IMR-90 (cell line): ENCODE measurements around the gene NAA50. TPM values are rescaled to one million over a fixed set of nuclear protein-coding genes. Genes with fewer than 3 reads are reported as not detected.

Experiments used
- ATAC-seq: fragments of 200-7000 bp; cut with Tn5 transposase; 2 replicates; pipeline ENCODE4 v1.9.1; 2020; ENCODE audit warnings: low read depth, mild to moderate bottlenecking, moderate library complexity
- BruUV-seq: library from RNA; stranded (reverse); fragments of 400-500 nt; replicated peaks from 2 replicates; lab custom pipeline; 2021; lab: Mats Ljungman, UMichigan
- CTCF ChIA-PET: fragments of 300-600 bp; formaldehyde crosslinking; extraction: SDS; loops from one replicate; lab custom pipeline; 2021; ENCODE audit warnings: antibody characterized with exemption; lab: Yijun Ruan, JAX
- POLR2A ChIA-PET: fragments of 300-600 bp; sonication (Branson Sonifier 250); formaldehyde crosslinking; loops from one replicate; lab custom pipeline; 2022; ENCODE audit warnings: antibody characterized with exemption; ENCODE audit not compliant: unreplicated experiment; lab: Charles Lee
- DNase-seq: peaks from one replicate; pipeline ENCODE4 v3.0.0; 2013
- H2AFZ ChIP-seq: replicated peaks from 2 replicates; pipeline ENCODE3; 2013; ENCODE audit warnings: low read length, mild to moderate bottlenecking; ENCODE audit not compliant: poor library complexity
- H2AK5ac ChIP-seq: 2 replicates; pipeline ENCODE4 v1.6.1; 2013; ENCODE audit warnings: low read depth, low read length, inconsistent platforms
- H2AK9ac ChIP-seq: replicated peaks from 2 replicates; pipeline ENCODE3; 2013; ENCODE audit warnings: mild to moderate bottlenecking, low read depth, low read length, moderate library complexity; ENCODE audit not compliant: poor library complexity
- H2BK120ac ChIP-seq: 2 replicates; pipeline ENCODE4 v1.6.1; 2013; ENCODE audit warnings: low read depth, low read length, inconsistent platforms
- H2BK15ac ChIP-seq: 3 replicates; pipeline ENCODE4 v1.6.1; 2013; ENCODE audit warnings: low read depth, low read length, inconsistent platforms
- H2BK20ac ChIP-seq: 2 replicates; pipeline ENCODE4 v1.6.1; 2013; ENCODE audit warnings: low read depth, mild to moderate bottlenecking, inconsistent platforms, low read length, moderate library complexity
- H2BK5ac ChIP-seq: 2 replicates; pipeline ENCODE4 v1.6.1; 2013; ENCODE audit warnings: mild to moderate bottlenecking, low read depth, low read length, inconsistent platforms; ENCODE audit not compliant: poor library complexity, severe bottlenecking
- H3K14ac ChIP-seq: replicated peaks from 2 replicates; pipeline ENCODE4 v1.6.1; 2013; ENCODE audit warnings: low read depth, low read length, inconsistent platforms
- H3K18ac ChIP-seq: 2 replicates; pipeline ENCODE4 v1.6.1; 2013; ENCODE audit warnings: low read depth, low read length, control low read depth
- H3K23ac ChIP-seq: 2 replicates; pipeline ENCODE4 v1.6.1; 2013; ENCODE audit warnings: low read depth, low read length, inconsistent platforms
- H3K27ac ChIP-seq: 2 replicates; pipeline ENCODE4 v1.5.1; 2013; ENCODE audit warnings: mild to moderate bottlenecking, control low read depth, low read length; ENCODE audit not compliant: insufficient read depth
- H3K27me3 ChIP-seq: 2 replicates; pipeline ENCODE4 v1.6.1; 2013; ENCODE audit warnings: low read length; ENCODE audit not compliant: control insufficient read depth, insufficient read depth
- H3K36me3 ChIP-seq: 2 replicates; pipeline ENCODE4 v1.6.1; 2013; ENCODE audit warnings: low read length, mixed read lengths; ENCODE audit not compliant: control insufficient read depth, insufficient read depth
- H3K4ac ChIP-seq: 2 replicates; pipeline ENCODE4 v1.6.1; 2013; ENCODE audit warnings: low read depth, low read length, inconsistent platforms
- H3K4me1 ChIP-seq: 2 replicates; pipeline ENCODE4 v1.6.1; 2013; ENCODE audit warnings: low read length, mixed read lengths; ENCODE audit not compliant: control insufficient read depth, insufficient read depth
- H3K4me2 ChIP-seq: 2 replicates; pipeline ENCODE4 v1.6.1; 2013; ENCODE audit warnings: low read depth, mild to moderate bottlenecking, control low read depth, low read length, moderate library complexity
- H3K4me3 ChIP-seq: 2 replicates; pipeline ENCODE4 v1.5.1; 2013; ENCODE audit warnings: low read depth, mild to moderate bottlenecking, control low read depth, low read length, moderate library complexity; ENCODE audit not compliant: insufficient read depth
- H3K56ac ChIP-seq: 2 replicates; pipeline ENCODE4 v1.6.1; 2013; ENCODE audit warnings: low read length, inconsistent platforms; ENCODE audit not compliant: insufficient read depth; ENCODE audit errors: extremely low read depth
- H3K79me1 ChIP-seq, 2 experiments: 2 replicates each; pipeline ENCODE4 v1.6.1; 2013; ENCODE audit warnings: low read length in 2 of 2, inconsistent platforms in 1 of 2, low read depth in 1 of 2
- H3K9ac ChIP-seq: 2 replicates; pipeline ENCODE4 v1.6.1; 2013; ENCODE audit warnings: low read depth, low read length, control low read depth
- H3K9me1 ChIP-seq: 2 replicates; pipeline ENCODE4 v1.6.1; 2013; ENCODE audit warnings: low read length, inconsistent platforms; ENCODE audit not compliant: insufficient read depth
- H3K9me3 ChIP-seq: 2 replicates; pipeline ENCODE4 v1.6.1; 2013; ENCODE audit warnings: low read length; ENCODE audit not compliant: control insufficient read depth, insufficient read depth
- H4K20me1 ChIP-seq: 2 replicates; pipeline ENCODE4 v1.6.1; 2013; ENCODE audit warnings: low read length, inconsistent platforms; ENCODE audit not compliant: insufficient read depth
- H4K5ac ChIP-seq: 2 replicates; pipeline ENCODE4 v1.6.1; 2013; ENCODE audit warnings: mild to moderate bottlenecking, low read depth, low read length, control low read depth
- H4K8ac ChIP-seq, 2 experiments: 2 replicates each; pipeline ENCODE4 v1.6.1; 2013; ENCODE audit warnings: low read depth in 2 of 2, low read length in 2 of 2, control low read depth in 1 of 2, inconsistent platforms in 1 of 2
- H4K91ac ChIP-seq: 2 replicates; pipeline ENCODE4 v1.6.1; 2013; ENCODE audit warnings: low read depth, low read length, inconsistent platforms; ENCODE audit not compliant: insufficient read depth
- BHLHE40 ChIP-seq: fragments of 150-350 bp; IDR thresholded peaks from 2 replicates; pipeline ENCODE4 v1.6.1; 2016; ENCODE audit warnings: mild to moderate bottlenecking, low read depth, low read length
- CEBPB ChIP-seq: IDR thresholded peaks from 2 replicates; pipeline ENCODE4 v1.6.1; 2012; ENCODE audit warnings: low read depth, low read length, improper control_type of control experiment
- CHD1 ChIP-seq: IDR thresholded peaks from 2 replicates; pipeline ENCODE4 v1.6.1; 2012; ENCODE audit warnings: low read depth, low read length, improper control_type of control experiment
- CTCF ChIP-seq: conservative IDR thresholded peaks from 2 replicates; pipeline ENCODE4 v1.5.1; 2012; ENCODE audit warnings: mild to moderate bottlenecking, low read depth, low read length, improper control_type of control experiment
- FOS ChIP-seq: fragments of 150-350 bp; IDR thresholded peaks from 2 replicates; pipeline ENCODE4 v1.6.1; 2016; ENCODE audit warnings: low read depth, low read length
- MAFK ChIP-seq: IDR thresholded peaks from 2 replicates; pipeline ENCODE4 v1.6.1; 2012; ENCODE audit warnings: low read depth, low read length, improper control_type of control experiment
- MAZ ChIP-seq: IDR thresholded peaks from 2 replicates; pipeline ENCODE4 v1.6.1; 2012; ENCODE audit warnings: low read depth, mild to moderate bottlenecking, low read length, improper control_type of control experiment, moderate library complexity, borderline replicate concordance
- NFE2L2 ChIP-seq: fragments of 150-350 bp; IDR thresholded peaks from 2 replicates; pipeline ENCODE4 v1.6.1; 2016; ENCODE audit warnings: low read depth, mild to moderate bottlenecking, low read length
- POLR2A ChIP-seq: IDR thresholded peaks from 2 replicates; pipeline ENCODE4 v1.6.1; 2012; ENCODE audit warnings: mild to moderate bottlenecking, low read depth, low read length
- RAD21 ChIP-seq: IDR thresholded peaks from 2 replicates; pipeline ENCODE4 v1.6.1; 2012; ENCODE audit warnings: low read length, improper control_type of control experiment
- RFX5 ChIP-seq: IDR thresholded peaks from 2 replicates; pipeline ENCODE4 v1.8.0; 2012; ENCODE audit warnings: low read depth, mild to moderate bottlenecking, low read length, moderate library complexity
- SMC3 ChIP-seq: fragments of 150-350 bp; IDR thresholded peaks from 2 replicates; pipeline ENCODE4 v1.6.1; 2016; ENCODE audit warnings: low read depth, mild to moderate bottlenecking, antibody characterized with exemption, low read length, moderate library complexity
- dilution Hi-C: fragments of 300-500 bp; cut with HindIII; formaldehyde crosslinking; loops from one replicate; pipeline ENCODE4 v1.14.3; 2018; ENCODE audit warnings: low sequenced_read_pairs; ENCODE audit not compliant: unreplicated experiment
- in situ Hi-C: fragments of 300-500 bp; cut with MboI; formaldehyde crosslinking; loops from 3 replicates; pipeline ENCODE4 v1.14.3; 2019; ENCODE audit warnings: low sequenced_read_pairs, inconsistent platforms, mixed read lengths
- intact Hi-C: fragments of 100-400 bp; cut with micrococcal nuclease; formaldehyde crosslinking; loops from 2 replicates; pipeline ENCODE4 v1.10.0; 2022
- polyA plus RNA-seq, 3 experiments: library from polyadenylated mRNA; depleted of rRNA; stranded (reverse); fragments of >200 nt; gene quantifications; 2 replicates each; pipeline ENCODE4 v1.2.3, GENCODE V29; 2012; ENCODE audit warnings: low replicate concordance in 1 of 3
- total RNA-seq: library from RNA; depleted of rRNA; stranded (reverse); fragments of >200 nt; gene quantifications from 2 replicates; pipeline ENCODE4 v1.2.3, GENCODE V29; 2012
- TF ChIP-seq, protein P1 (sequence below): fragments of 150-350 bp; IDR thresholded peaks from 2 replicates; pipeline ENCODE4 v1.6.1; 2017; ENCODE audit warnings: mild to moderate bottlenecking, antibody characterized with exemption, low read length, low read depth

The NAA50 gene
- total and polyA plus RNA-seq, 2 of the 4 experiments (the other 2 are of a cell fraction): 42.4 to 125 TPM

DNA sequence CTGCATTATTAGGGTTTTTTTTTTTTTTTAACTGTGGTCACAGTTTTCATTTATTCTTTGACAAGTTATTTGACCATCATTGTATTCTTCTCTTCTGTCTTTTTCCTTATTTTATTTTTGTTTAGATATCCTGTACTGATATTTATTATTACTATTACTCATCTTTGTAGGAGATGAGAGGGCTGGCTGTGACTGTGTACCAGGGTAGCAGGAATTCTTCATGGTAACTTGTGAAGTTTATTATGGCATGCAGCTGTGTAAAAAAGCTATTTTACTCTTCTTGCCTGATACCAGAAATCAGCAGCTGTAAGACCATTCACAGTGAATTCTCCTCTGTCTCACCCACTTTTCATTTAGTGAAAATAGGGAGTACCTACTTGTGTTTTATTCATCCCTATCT lies 45.3 kb upstream of the NAA50 start:
- no peak overlapping the region for H3K56ac ChIP-seq
- H3K9me3 ChIP-seq: no peaks in the 10 kb centered on the region
- H2AFZ ChIP-seq: no peak overlapping the region
- TF ChIP-seq RFX5: no peak
- no peak for TF ChIP-seq BHLHE40
- no peak for TF ChIP-seq MAZ
- no peak for TF ChIP-seq SMC3
- no peak for TF ChIP-seq POLR2A
- no peak for TF ChIP-seq FOS
- TF ChIP-seq, protein P1, sequence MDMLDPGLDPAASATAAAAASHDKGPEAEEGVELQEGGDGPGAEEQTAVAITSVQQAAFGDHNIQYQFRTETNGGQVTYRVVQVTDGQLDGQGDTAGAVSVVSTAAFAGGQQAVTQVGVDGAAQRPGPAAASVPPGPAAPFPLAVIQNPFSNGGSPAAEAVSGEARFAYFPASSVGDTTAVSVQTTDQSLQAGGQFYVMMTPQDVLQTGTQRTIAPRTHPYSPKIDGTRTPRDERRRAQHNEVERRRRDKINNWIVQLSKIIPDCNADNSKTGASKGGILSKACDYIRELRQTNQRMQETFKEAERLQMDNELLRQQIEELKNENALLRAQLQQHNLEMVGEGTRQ: no peak
- no peak for TF ChIP-seq NFE2L2
- no peak for TF ChIP-seq MAFK
- no peak for TF ChIP-seq CEBPB
- no peak for TF ChIP-seq CHD1
- TF ChIP-seq CTCF: no peak
- TF ChIP-seq RAD21: no peak
- intact Hi-C loops: loop anchor here (2.0 kb wide), 1 partner anchor 45 kb away; the partner anchor contains the start of genes ATP6V1A and NAA50
- peak overlapping the region; percentile 24; the same call in 1 of the 2 replicates for H2BK20ac ChIP-seq
- no peak overlapping the region for H2AK9ac ChIP-seq
- ATAC-seq: peak; percentile 79
- H3K9ac ChIP-seq: no peak overlapping the region
- H3K18ac ChIP-seq: peak overlapping the region; percentile 69; the same call in 1 of the 2 replicates
- no peaks in the 10 kb centered on the region; the same call in 1 of the 2 replicates for H3K9me1 ChIP-seq
- H4K5ac ChIP-seq: peak overlapping the region; percentile 78; the same call in 1 of the 2 replicates
- H3K27me3 ChIP-seq: no peaks in the 10 kb centered on the region
- POLR2A ChIA-PET: no interaction called here
- peaks cover 26% of the 10 kb centered on the region for H3K36me3 ChIP-seq
- no peak overlapping the region for H3K14ac ChIP-seq
- no peak overlapping the region for H3K23ac ChIP-seq
- in situ Hi-C loops: no loop called here
- H4K8ac ChIP-seq: no peak overlapping the region
- H2BK15ac ChIP-seq: no peak overlapping the region
- no peak overlapping the region for H2BK120ac ChIP-seq
- no peak overlapping the region for H4K91ac ChIP-seq
- H4K20me1 ChIP-seq: no peaks in the 10 kb centered on the region
- no TSS peak for BruUV-seq
- peak overlapping the region; percentile 69 for H2BK5ac ChIP-seq
- H3K27ac ChIP-seq: no peak overlapping the region
- H3K4ac ChIP-seq: no peak overlapping the region; the same call in 1 of the 2 replicates
- dilution Hi-C loops: no loop called here
- peak overlapping the region; percentile 51; the same call in 1 of the 2 replicates for H3K4me2 ChIP-seq
- H3K4me1 ChIP-seq: peaks cover 2% of the 10 kb centered on the region; the same call in 1 of the 2 replicates
- no peak overlapping the region for H2AK5ac ChIP-seq
- H3K79me1 ChIP-seq: 0 out of 4 replicates have a peak, but pooled peaks cover 0 to 3% of the 10 kb centered on the region in 2 experiments
- DNase-seq: peak; percentile 64
- no peak overlapping the region for H3K4me3 ChIP-seq
- CTCF ChIA-PET: interaction anchor here (0.6 to 1.4 kb wide), 2 partner anchors 47 to 367 kb away, joined by 5 read pairs; partner anchors contain the start of gene GRAMD1C
